ENCODE measurements around the gene NUDT12. TPM values are rescaled to one million over a fixed set of nuclear protein-coding genes. Genes with fewer than 3 reads are reported as not detected.
A peak's percentile ranks its signal among the peaks of the same experiment; 100 is the strongest.

The NUDT12 gene
- polyA plus RNA-seq, 2 of the 4 experiments (the other 2 are of a cell fraction) = 3.1 to 6.2 TPM

- 40% methylated on average over 3 of the region's 3 CpGs for whole genome bisulfite sequencing (ENCODE audit: missing lambda C conversion rate)
- TF ChIP-seq CHD4 (IDR thresholded peaks at IDR 0.05; ENCODE audit: borderline replicate concordance) (no peak), RNF2 (IDR thresholded peaks at IDR 0.05; ENCODE audit: borderline replicate concordance, low read depth) (no peak), POLR2A (IDR thresholded peaks at IDR 0.05; ENCODE audit: low read length) (no peak)
- H3K4me1 ChIP-seq = peaks cover 8% of the 10 kb centered on the region
- peak overlapping the region in 1 of 2 experiments; percentile 36; a peak in 1 of 6 replicates for H3K27ac ChIP-seq
- H3K4me2 ChIP-seq = peak overlapping the region; percentile 47
- H3K9me3 ChIP-seq = no peaks in the 10 kb centered on the region
- peak in 1 of 2 experiments; percentile 11 for DNase-seq (ENCODE audit: low read depth in 1 of 2, low spot score in 1 of 2)
- peak; percentile 45 to 59; a peak in 2 of 6 replicates for ATAC-seq
- ChIA-PET CTCF (interaction anchor here (1.4 kb wide), 1 partner anchor 18 kb away, joined by 3 read pairs; no protein-coding TSS in a partner anchor), POLR2A (interaction anchor here (0.6 kb wide), 1 partner anchor 357 kb away, joined by 3 read pairs; no protein-coding TSS in a partner anchor)
- H3K4me3 ChIP-seq = no peak overlapping the region
- no peak for FAIRE-seq
Measured at GRCh38 chr5:103569313-103570060, 6.9 kb upstream of the NUDT12 start.

- H3K4me3 ChIP-seq = no peak overlapping the region
- TF ChIP-seq ZNF302 (CRISPR knock-in tag; IDR thresholded peaks at IDR 0.05) (no peak), HDAC2 (IDR thresholded peaks at IDR 0.05) (no peak), HOXB13 (CRISPR knock-in tag; IDR thresholded peaks at IDR 0.05; ENCODE audit: low read depth) (no peak), FOSL2 (IDR thresholded peaks at IDR 0.05) (no peak), FOSL2 (CRISPR knock-in tag; IDR thresholded peaks at IDR 0.05) (no peak), ZFP36 (IDR thresholded peaks at IDR 0.05; ENCODE audit: borderline replicate concordance, partially characterized antibody) (no peak), RAD21 (conservative IDR thresholded peaks at IDR 0.05 in 1 of 2, IDR thresholded peaks at IDR 0.05 in 1 of 2) (no peak), ZC3H11A (IDR thresholded peaks at IDR 0.05) (no peak), RNF2 (IDR thresholded peaks at IDR 0.05; ENCODE audit: borderline replicate concordance, low read depth) (no peak), RFX5 (IDR thresholded peaks at IDR 0.05) (no peak), HOXA7 (CRISPR knock-in tag; IDR thresholded peaks at IDR 0.05) (no peak), HEYL (CRISPR knock-in tag; IDR thresholded peaks at IDR 0.05) (no peak), NR3C1 (IDR thresholded peaks at IDR 0.05) (no peak), EHMT2 (IDR thresholded peaks at IDR 0.05; ENCODE audit: low read depth) (no peak), BHLHE40 (IDR thresholded peaks at IDR 0.05; ENCODE audit: low read depth, low read length) (no peak), TFCP2L1 (CRISPR knock-in tag; IDR thresholded peaks at IDR 0.05) (no peak), CHD2 (IDR thresholded peaks at IDR 0.05; ENCODE audit: low read length, partially characterized antibody) (no peak), USF2 (IDR thresholded peaks at IDR 0.05) (no peak), HMGXB4 (CRISPR knock-in tag; IDR thresholded peaks at IDR 0.05; ENCODE audit: borderline replicate concordance) (no peak), E2F6 (IDR thresholded peaks at IDR 0.05; ENCODE audit: borderline replicate concordance, low read depth) (no peak)
- FAIRE-seq (no peak), ATAC-seq (no peak), DNase-seq (ENCODE audit: low read depth in 1 of 2, low spot score in 1 of 2) (no peak)
- no peak overlapping the region for H3K27ac ChIP-seq
- ChIA-PET CTCF (no interaction called here), POLR2A (no interaction called here)
- no peaks in the 10 kb centered on the region for H3K9me3 ChIP-seq
- peaks cover 8% of the 10 kb centered on the region for H3K4me1 ChIP-seq
- 54% methylated on average over 4 of the region's 4 CpGs for WGBS (ENCODE audit: missing lambda C conversion rate)
- no peak overlapping the region for H3K4me2 ChIP-seq
Measured at GRCh38 chr5:103565719-103566118, 3.1 kb upstream of the NUDT12 start.

Measured in A549 (cell line).